Uterus (tissue), 4 donors: Measurements from ENCODE around the gene SND1. TPM values are rescaled to one million over a fixed set of nuclear protein-coding genes. Genes with fewer than 3 reads are reported as not detected.

Experiments used
- DNase-seq, 2 donors: peaks; one replicate each; pipeline ENCODE4 v3.0.0-alpha.2; 2019 to 2020
- H3K27ac ChIP-seq, 2 donors: fragments of 200-600 bp; sonication (generic); 1 replicate in 1 of 2; 2 replicates in 1 of 2; pipeline ENCODE4 v1.5.1; 2016 to 2018
- H3K27me3 ChIP-seq, 2 donors: fragments of 200-600 bp; sonication (generic); one replicate each; pipeline ENCODE4 v1.5.1; 2018 to 2019; ENCODE audit warnings: control low read depth in 1 of 2
- H3K36me3 ChIP-seq, 2 donors: fragments of 200-600 bp; sonication (generic); one replicate each; pipeline ENCODE4 v1.5.1; 2019; ENCODE audit warnings: control low read depth in 1 of 2
- H3K4me1 ChIP-seq, 2 donors: fragments of 200-600 bp; sonication (generic); one replicate each; pipeline ENCODE4 v1.5.1; 2018 to 2019; ENCODE audit warnings: control low read depth in 1 of 2
- H3K4me3 ChIP-seq, 2 donors: fragments of 200-600 bp; sonication (generic); 1 replicate in 1 of 2; 2 replicates in 1 of 2; pipeline ENCODE4 v1.5.1; 2018 to 2019; ENCODE audit warnings: mild to moderate bottlenecking in 1 of 2
- H3K9me3 ChIP-seq, 2 donors: fragments of 200-600 bp; sonication (generic); one replicate each; pipeline ENCODE4 v1.5.1; 2019; ENCODE audit warnings: control low read depth in 1 of 2
- CTCF ChIP-seq, 4 experiments: fragments of 200-600 bp in 2 of 4; fragments of 450-650 bp in 2 of 4; sonication (generic) in 2 of 4; IDR thresholded peaks; one replicate each; pipeline ENCODE4 v1.5.1; 2016 to 2019; ENCODE audit warnings: antibody characterized with exemption in 4 of 4, mild to moderate bottlenecking in 2 of 4, moderate library complexity in 1 of 4
- POLR2A ChIP-seq, 2 donors: fragments of 450-650 bp; IDR thresholded peaks; one replicate each; pipeline ENCODE4 v1.6.1; 2016; ENCODE audit warnings: antibody characterized with exemption in 2 of 2, mild to moderate bottlenecking in 1 of 2, moderate library complexity in 1 of 2
- intact Hi-C: fragments of 100-400 bp; cut with DNase I; formaldehyde crosslinking; loops from one replicate; pipeline ENCODE4 v1.15.1; 2023; ENCODE audit warnings: low total_unique reads
- total RNA-seq, 4 donors: library from RNA; depleted of rRNA in 3 of 4; stranded (reverse); fragments of >200 nt in 3 of 4; gene quantifications; one replicate each; pipeline versions ENCODE4 v1.1.0 to v1.2.4, GENCODE V29; 2014 to 2023
- donor health status: DM: yes; HTN: yes; CAD: no.

SND1 gene
- total RNA-seq, 4 donors from 2014 or later = 54.8 to 192 (median 117) TPM

- no peaks in the 10 kb centered on the region for H3K27me3 ChIP-seq
- TF ChIP-seq POLR2A (IDR thresholded peaks at IDR 0.05) (no peak), CTCF (IDR thresholded peaks at IDR 0.05) (no peak)
- H3K36me3 ChIP-seq = no peaks in the 10 kb centered on the region
- intact Hi-C loops = no loop called here
- no peaks in the 10 kb centered on the region for H3K9me3 ChIP-seq
- no peak overlapping the region for H3K27ac ChIP-seq
- no peak for DNase-seq
- H3K4me3 ChIP-seq = no peak overlapping the region
- H3K4me1 ChIP-seq = peaks cover 5 to 6% of the 10 kb centered on the region in 2 donors
Measured at GRCh38 chr7:128036226-128036940, 384.4 kb downstream of the SND1 start.

GRCh38 chr7:128037081-128037480, 385.1 kb downstream of the SND1 start:
- no peaks in the 10 kb centered on the region for H3K27me3 ChIP-seq
- no peak overlapping the region for H3K4me3 ChIP-seq
- no peak overlapping the region for H3K27ac ChIP-seq
- no peaks in the 10 kb centered on the region for H3K9me3 ChIP-seq
- intact Hi-C loops = no loop called here
- H3K4me1 ChIP-seq = peaks cover 5 to 6% of the 10 kb centered on the region in 2 donors
- TF ChIP-seq POLR2A (IDR thresholded peaks at IDR 0.05) (no peak), CTCF (IDR thresholded peaks at IDR 0.05) (no peak)
- no peak for DNase-seq
- no peaks in the 10 kb centered on the region for H3K36me3 ChIP-seq

- H3K27ac ChIP-seq = no peak overlapping the region
- no peak for DNase-seq
- H3K4me1 ChIP-seq = peaks cover 0 to under 1% of the 10 kb centered on the region in 2 donors
- H3K27me3 ChIP-seq = no peaks in the 10 kb centered on the region
- no peaks in the 10 kb centered on the region for H3K36me3 ChIP-seq
- H3K9me3 ChIP-seq = no peaks in the 10 kb centered on the region
- TF ChIP-seq POLR2A (IDR thresholded peaks at IDR 0.05) = no peak
- intact Hi-C loops = no loop called here
- H3K4me3 ChIP-seq = no peak overlapping the region
Measured at GRCh38 chr7:128037880-128038619, 386.1 kb downstream of the SND1 start.

GRCh38 chr7:128039544-128039953, 387.6 kb downstream of the SND1 start:
- intact Hi-C loops = no loop called here
- no peaks in the 10 kb centered on the region for H3K27me3 ChIP-seq
- TF ChIP-seq CTCF (IDR thresholded peaks at IDR 0.05) (no peak), POLR2A (IDR thresholded peaks at IDR 0.05) (no peak)
- H3K9me3 ChIP-seq = no peaks in the 10 kb centered on the region
- no peak overlapping the region for H3K27ac ChIP-seq
- H3K4me3 ChIP-seq = no peak overlapping the region
- DNase-seq = no peak
- H3K4me1 ChIP-seq = no peaks in the 10 kb centered on the region
- H3K36me3 ChIP-seq = no peaks in the 10 kb centered on the region

GRCh38 chr7:128040205-128040604, 388.2 kb downstream of the SND1 start:
- H3K4me1 ChIP-seq = no peaks in the 10 kb centered on the region
- TF ChIP-seq POLR2A (IDR thresholded peaks at IDR 0.05) (no peak), CTCF (IDR thresholded peaks at IDR 0.05) (no peak)
- no peak overlapping the region for H3K4me3 ChIP-seq
- intact Hi-C loops = no loop called here
- no peak for DNase-seq
- no peaks in the 10 kb centered on the region for H3K27me3 ChIP-seq
- no peaks in the 10 kb centered on the region for H3K36me3 ChIP-seq
- no peak overlapping the region for H3K27ac ChIP-seq
- no peaks in the 10 kb centered on the region for H3K9me3 ChIP-seq
